ENCODE measurements around the gene SLC25A41.

GRCh38 chr19:6460099-6460884, 26.7 kb upstream of the SLC25A41 start:
- TF ChIP-seq POLR2A (IDR thresholded peaks at IDR 0.05; ENCODE audit: low read length): no peak
- TF ChIP-seq GATA1 (IDR thresholded peaks at IDR 0.05; ENCODE audit: low read depth, low read length): no peak
